Cardiac muscle cell (in vitro differentiated cells and primary cell): ENCODE data around the gene IFIT1B. TPM values are rescaled to one million over a fixed set of nuclear protein-coding genes. Genes with fewer than 3 reads are reported as not detected.
"Not testable (repeated sequence)": the region's sequence is repeated elsewhere in the genome, so short reads cannot be mapped to it uniquely, and the experiment has no call there.

ENCODE experiments used
- DNase-seq, 2 donors: peaks; one replicate each; pipeline versions ENCODE4 v3.0.0 to v3.0.0-alpha.2; 2010 to 2017; ENCODE audit warnings: low read depth in 1 of 2, low spot score in 1 of 2
- H3K27ac ChIP-seq: fragments of 200-600 bp; sonication (generic); 2 replicates; pipeline ENCODE4 v1.5.1; 2016
- H3K27me3 ChIP-seq: fragments of 200-600 bp; sonication (generic); 2 replicates; pipeline ENCODE4 v1.6.0; 2016; ENCODE audit warnings: control low read depth
- H3K36me3 ChIP-seq: fragments of 200-600 bp; sonication (generic); 2 replicates; pipeline ENCODE4 v1.5.1; 2016; ENCODE audit warnings: control low read depth
- H3K4me1 ChIP-seq: fragments of 200-600 bp; sonication (generic); 2 replicates; pipeline ENCODE4 v1.8.1; 2017; ENCODE audit warnings: low read depth, mild to moderate bottlenecking, mixed run types
- H3K4me3 ChIP-seq: fragments of 200-600 bp; sonication (generic); 2 replicates; pipeline ENCODE4 v1.5.1; 2016; ENCODE audit warnings: mild to moderate bottlenecking
- H3K9me3 ChIP-seq: fragments of 200-600 bp; sonication (generic); 2 replicates; pipeline ENCODE4 v1.5.1; 2017; ENCODE audit warnings: low read depth, mild to moderate bottlenecking, control low read depth
- polyA plus RNA-seq: library from polyadenylated mRNA; unstranded; fragments of >200 nt; fragmentation: Nextera tagmentation; extraction: Ambion mirVana; gene quantifications from 2 replicates; pipeline ENCODE4 v1.2.1, GENCODE V29; 2016
- total RNA-seq: library from RNA; depleted of rRNA; stranded (reverse); fragments of >200 nt; gene quantifications from 2 replicates; pipeline ENCODE4 v1.2.3, GENCODE V29; 2016
- TF ChIP-seq, protein P1 (sequence below): IDR thresholded peaks from 2 replicates; pipeline ENCODE4 v1.5.1; 2012; ENCODE audit warnings: low read depth, mild to moderate bottlenecking, low read length

The IFIT1B gene
- total and polyA plus RNA-seq, 2 experiments from 2014 or later: 0.99 TPM; not detected in 1

- no peaks in the 10 kb centered on the region for H3K36me3 ChIP-seq
- H3K27me3 ChIP-seq: no peaks in the 10 kb centered on the region
- TF ChIP-seq, protein P1, sequence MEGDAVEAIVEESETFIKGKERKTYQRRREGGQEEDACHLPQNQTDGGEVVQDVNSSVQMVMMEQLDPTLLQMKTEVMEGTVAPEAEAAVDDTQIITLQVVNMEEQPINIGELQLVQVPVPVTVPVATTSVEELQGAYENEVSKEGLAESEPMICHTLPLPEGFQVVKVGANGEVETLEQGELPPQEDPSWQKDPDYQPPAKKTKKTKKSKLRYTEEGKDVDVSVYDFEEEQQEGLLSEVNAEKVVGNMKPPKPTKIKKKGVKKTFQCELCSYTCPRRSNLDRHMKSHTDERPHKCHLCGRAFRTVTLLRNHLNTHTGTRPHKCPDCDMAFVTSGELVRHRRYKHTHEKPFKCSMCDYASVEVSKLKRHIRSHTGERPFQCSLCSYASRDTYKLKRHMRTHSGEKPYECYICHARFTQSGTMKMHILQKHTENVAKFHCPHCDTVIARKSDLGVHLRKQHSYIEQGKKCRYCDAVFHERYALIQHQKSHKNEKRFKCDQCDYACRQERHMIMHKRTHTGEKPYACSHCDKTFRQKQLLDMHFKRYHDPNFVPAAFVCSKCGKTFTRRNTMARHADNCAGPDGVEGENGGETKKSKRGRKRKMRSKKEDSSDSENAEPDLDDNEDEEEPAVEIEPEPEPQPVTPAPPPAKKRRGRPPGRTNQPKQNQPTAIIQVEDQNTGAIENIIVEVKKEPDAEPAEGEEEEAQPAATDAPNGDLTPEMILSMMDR: no peak
- H3K4me3 ChIP-seq: no peak overlapping the region
- peaks cover 48% of the 10 kb centered on the region for H3K4me1 ChIP-seq
- peak overlapping the region; percentile 78 for H3K27ac ChIP-seq
- no peaks in the 10 kb centered on the region for H3K9me3 ChIP-seq
- peak in 1 of 2 donors; percentile 33 for DNase-seq
Observed at GRCh38 chr10:89347701-89348457, 30.0 kb upstream of the IFIT1B start.

GRCh38 chr10:89348481-89348880 lies 29.4 kb upstream of the IFIT1B start:
- no peaks in the 10 kb centered on the region for H3K27me3 ChIP-seq
- H3K9me3 ChIP-seq: no peaks in the 10 kb centered on the region
- H3K27ac ChIP-seq: peak overlapping the region; percentile 78
- no peaks in the 10 kb centered on the region for H3K36me3 ChIP-seq
- no peak overlapping the region for H3K4me3 ChIP-seq
- no peak for DNase-seq
- H3K4me1 ChIP-seq: peaks cover 46% of the 10 kb centered on the region
- TF ChIP-seq, protein P1: no peak

- TF ChIP-seq, protein P1: no peak
- Histone ChIP-seq H3K4me3 (no peak overlapping the region), H3K9me3 (no peaks in the 10 kb centered on the region), H3K27ac (peak overlapping the region; percentile 78), H3K4me1 (peaks cover 42% of the 10 kb centered on the region), H3K27me3 (no peaks in the 10 kb centered on the region), H3K36me3 (no peaks in the 10 kb centered on the region)
- DNase-seq: no peak
Observed at GRCh38 chr10:89348975-89349374, 28.9 kb upstream of the IFIT1B start.

DNA sequence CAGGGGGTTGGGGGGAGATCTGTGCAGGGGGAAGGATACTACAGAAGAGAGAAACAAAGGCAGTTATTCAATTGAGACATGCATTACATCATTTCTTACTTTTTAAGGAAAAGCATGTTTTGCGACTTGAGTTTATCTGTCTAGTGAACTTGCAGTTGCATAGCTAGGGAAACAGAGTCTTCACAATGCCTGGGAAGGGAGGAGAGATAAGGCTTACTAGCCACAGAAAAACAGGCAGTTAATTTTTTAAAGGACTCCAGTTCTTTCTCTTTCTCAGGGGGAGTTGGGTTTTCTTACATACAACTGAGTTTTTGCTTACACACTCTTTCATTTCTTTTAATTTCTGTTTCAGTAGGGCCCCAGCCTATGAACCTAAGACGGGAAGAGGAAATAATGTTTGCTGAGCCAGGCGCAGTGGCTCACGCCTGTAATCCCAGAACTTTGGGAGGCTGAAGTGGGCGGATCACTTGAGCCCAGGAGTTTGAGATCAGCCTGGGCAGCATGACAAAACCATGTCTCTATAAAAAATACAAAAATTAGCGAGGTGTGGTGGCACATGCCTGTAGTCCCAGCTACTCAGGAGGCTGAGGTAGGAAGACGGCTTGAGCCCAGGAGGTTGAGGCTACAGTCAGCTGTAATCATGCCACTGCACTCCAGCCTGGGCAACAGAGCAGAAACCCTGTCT lies 27.1 kb upstream of the IFIT1B start:
- not testable (repeated sequence) for H3K4me3 ChIP-seq, H3K36me3 ChIP-seq, H3K27me3 ChIP-seq, H3K9me3 ChIP-seq
- peaks cover 42% of the 10 kb centered on the region for H3K4me1 ChIP-seq
- H3K27ac ChIP-seq: peak overlapping the region; percentile 91
- DNase-seq: peak in 1 of 2 donors; percentile 55

DNA sequence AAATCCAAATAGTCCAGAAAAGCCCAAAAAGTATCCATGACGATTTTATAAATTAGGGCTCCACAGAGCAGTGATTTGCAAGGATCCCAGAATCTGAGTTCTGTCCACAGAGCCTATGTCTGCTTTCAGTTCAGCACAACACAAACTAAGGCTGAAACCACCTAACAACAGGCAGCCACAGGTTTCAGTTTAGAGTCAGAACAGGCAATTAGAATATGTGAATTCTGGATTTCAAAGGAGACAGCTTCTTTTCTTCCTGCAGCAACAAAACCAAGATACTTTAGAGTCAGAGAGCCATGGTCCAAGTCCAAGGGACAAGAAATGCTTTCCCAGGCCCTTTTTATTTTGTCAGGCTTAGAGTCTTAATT lies 26.5 kb upstream of the IFIT1B start:
- Histone ChIP-seq H3K27ac (peak overlapping the region; percentile 91), H3K4me3 (no peak overlapping the region), H3K36me3 (no peaks in the 10 kb centered on the region), H3K9me3 (no peaks in the 10 kb centered on the region), H3K27me3 (no peaks in the 10 kb centered on the region), H3K4me1 (peaks cover 42% of the 10 kb centered on the region)
- TF ChIP-seq, protein P1: no peak
- peak in 1 of 2 donors; percentile 39 for DNase-seq
